Measurements from ENCODE around the gene NRIP2. TPM values are rescaled to one million over a fixed set of nuclear protein-coding genes. Genes with fewer than 3 reads are reported as not detected.

The NRIP2 gene
- total RNA-seq, 1 donor from 2014 or later = not detected

DNA sequence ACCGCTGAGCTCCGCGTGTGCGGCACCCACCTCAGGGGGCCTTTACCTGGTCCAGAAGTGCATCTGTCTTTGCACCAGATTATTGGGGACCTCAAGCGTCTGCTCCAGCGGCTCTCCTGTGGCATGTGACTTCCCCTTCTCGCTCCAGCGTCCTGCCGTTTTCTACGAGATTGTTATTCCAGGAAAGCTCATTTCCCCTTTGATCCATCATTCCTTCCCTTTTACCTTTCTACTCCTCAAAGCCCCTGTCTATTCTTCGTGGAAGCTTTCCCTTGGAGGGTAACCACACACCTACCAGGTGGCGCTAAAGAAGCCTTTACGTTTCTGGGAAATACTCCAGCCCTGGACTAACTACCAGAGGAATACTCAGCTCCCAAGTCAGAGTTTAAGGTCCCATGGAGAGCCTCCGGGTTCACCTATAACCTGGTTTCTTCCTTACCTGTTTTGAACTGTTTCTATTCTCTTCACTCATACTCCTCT, 38.6 kb downstream of the NRIP2 start:
- H3K4me1 Mint-ChIP-seq = peaks cover 23% of the 10 kb centered on the region
- H3K9me3 Mint-ChIP-seq = no peaks in the 10 kb centered on the region
- DNase-seq (ENCODE audit: low read depth, low spot score) = no peak
- H3K27ac Mint-ChIP-seq (ENCODE audit: unreplicated experiment) = no peak overlapping the region
- H3K4me3 Mint-ChIP-seq = peak overlapping the region; percentile 93
- H3K27me3 Mint-ChIP-seq (ENCODE audit: low read depth) = peaks cover 22% of the 10 kb centered on the region
- H3K36me3 Mint-ChIP-seq (ENCODE audit: low read depth) = peaks cover 16% of the 10 kb centered on the region
- no peak for TF ChIP-seq CTCF (conservative IDR thresholded peaks at IDR 0.05)

GRCh38 chr12:2795291-2796186, 39.3 kb downstream of the NRIP2 start:
- Mint-ChIP-seq H3K4me3 (peak overlapping the region; percentile 93), H3K36me3 (ENCODE audit: low read depth) (peaks cover 13% of the 10 kb centered on the region), H3K9me3 (no peaks in the 10 kb centered on the region), H3K27ac (ENCODE audit: unreplicated experiment) (no peak overlapping the region), H3K27me3 (ENCODE audit: low read depth) (peaks cover 22% of the 10 kb centered on the region), H3K4me1 (peaks cover 23% of the 10 kb centered on the region)
- DNase-seq (ENCODE audit: low read depth, low spot score) = peak; percentile 55
- no peak for TF ChIP-seq CTCF (conservative IDR thresholded peaks at IDR 0.05)

DNA sequence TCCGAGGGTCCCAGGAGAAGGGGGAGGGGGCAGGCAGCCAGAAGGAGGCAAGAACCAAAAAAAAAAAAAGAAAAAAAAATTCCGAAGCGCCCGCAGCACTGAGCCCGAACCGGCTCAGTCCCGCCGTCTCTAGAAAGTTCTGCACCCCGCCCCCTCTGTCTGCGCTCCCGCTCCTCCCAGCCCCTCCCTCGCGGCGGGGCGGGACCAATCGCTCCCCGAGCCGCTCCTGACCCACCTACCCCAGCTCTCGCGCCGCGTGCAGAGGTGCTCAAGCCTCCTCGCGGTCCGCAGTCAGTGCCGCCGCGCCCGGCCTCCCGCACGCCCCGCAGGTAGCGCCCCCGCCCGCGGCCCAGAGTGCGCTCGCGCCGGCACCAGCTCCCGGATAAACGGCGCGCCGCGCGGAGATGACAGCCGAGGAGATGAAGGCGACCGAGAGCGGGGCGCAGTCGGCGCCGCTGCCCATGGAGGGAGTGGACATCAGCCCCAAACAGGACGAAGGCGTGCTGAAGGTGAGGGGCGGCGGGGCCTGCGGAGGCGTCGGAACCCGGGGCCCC, 40.0 kb downstream of the NRIP2 start, which contains the start of gene FKBP4:
Gene FKBP4, plus strand, starts transcription at position 235 of the 554 bp plus-strand sequence. Its CDS starts 170 bp downstream, at position 405.
- no peaks in the 10 kb centered on the region for H3K9me3 Mint-ChIP-seq
- peaks cover 23% of the 10 kb centered on the region for H3K4me1 Mint-ChIP-seq
- peaks cover 10% of the 10 kb centered on the region for H3K36me3 Mint-ChIP-seq (ENCODE audit: low read depth)
- no peak for TF ChIP-seq CTCF (conservative IDR thresholded peaks at IDR 0.05)
- peaks cover 22% of the 10 kb centered on the region for H3K27me3 Mint-ChIP-seq (ENCODE audit: low read depth)
- DNase-seq (ENCODE audit: low read depth, low spot score) = peak; percentile 64
- no peak within 1 kb of the TSS for H3K27ac Mint-ChIP-seq (ENCODE audit: unreplicated experiment)
- H3K4me3 Mint-ChIP-seq = peak within 1 kb of the TSS; percentile 93

- H3K36me3 Mint-ChIP-seq (ENCODE audit: low read depth) = peaks cover 10% of the 10 kb centered on the region
- no peak overlapping the region for H3K27ac Mint-ChIP-seq (ENCODE audit: unreplicated experiment)
- peaks cover 23% of the 10 kb centered on the region for H3K4me1 Mint-ChIP-seq
- no peaks in the 10 kb centered on the region for H3K9me3 Mint-ChIP-seq
- DNase-seq (ENCODE audit: low read depth, low spot score) = no peak
- peaks cover 22% of the 10 kb centered on the region for H3K27me3 Mint-ChIP-seq (ENCODE audit: low read depth)
- peak overlapping the region; percentile 84 for H3K4me3 Mint-ChIP-seq
- TF ChIP-seq CTCF (conservative IDR thresholded peaks at IDR 0.05) = no peak
These were observed 40.6 kb downstream of the NRIP2 start for GRCh38 chr12:2794191-2794735.

- no peak for TF ChIP-seq CTCF (conservative IDR thresholded peaks at IDR 0.05)
- Mint-ChIP-seq H3K27ac (ENCODE audit: unreplicated experiment) (no peak overlapping the region), H3K36me3 (ENCODE audit: low read depth) (peaks cover 6% of the 10 kb centered on the region), H3K27me3 (ENCODE audit: low read depth) (peaks cover 25% of the 10 kb centered on the region), H3K4me3 (peak overlapping the region; percentile 77), H3K9me3 (no peaks in the 10 kb centered on the region), H3K4me1 (peaks cover 23% of the 10 kb centered on the region)
- no peak for DNase-seq (ENCODE audit: low read depth, low spot score)
These were observed 41.3 kb downstream of the NRIP2 start for GRCh38 chr12:2793561-2793960.

Measured in neural crest cell (in vitro differentiated cells).